Activated CD8-positive, alpha-beta memory T cell treated with anti-CD3 and anti-CD28 coated beads, Interleukin-2, amount 50 U/mL, for 24 hours (primary cell): ENCODE measurements around the gene FOXK2.

Source experiments
- DNase-seq: peaks from one replicate; pipeline ENCODE4 v3.0.0-alpha.2; 2020; ENCODE audit errors: extremely low read depth

The FOXK2 gene

DNA sequence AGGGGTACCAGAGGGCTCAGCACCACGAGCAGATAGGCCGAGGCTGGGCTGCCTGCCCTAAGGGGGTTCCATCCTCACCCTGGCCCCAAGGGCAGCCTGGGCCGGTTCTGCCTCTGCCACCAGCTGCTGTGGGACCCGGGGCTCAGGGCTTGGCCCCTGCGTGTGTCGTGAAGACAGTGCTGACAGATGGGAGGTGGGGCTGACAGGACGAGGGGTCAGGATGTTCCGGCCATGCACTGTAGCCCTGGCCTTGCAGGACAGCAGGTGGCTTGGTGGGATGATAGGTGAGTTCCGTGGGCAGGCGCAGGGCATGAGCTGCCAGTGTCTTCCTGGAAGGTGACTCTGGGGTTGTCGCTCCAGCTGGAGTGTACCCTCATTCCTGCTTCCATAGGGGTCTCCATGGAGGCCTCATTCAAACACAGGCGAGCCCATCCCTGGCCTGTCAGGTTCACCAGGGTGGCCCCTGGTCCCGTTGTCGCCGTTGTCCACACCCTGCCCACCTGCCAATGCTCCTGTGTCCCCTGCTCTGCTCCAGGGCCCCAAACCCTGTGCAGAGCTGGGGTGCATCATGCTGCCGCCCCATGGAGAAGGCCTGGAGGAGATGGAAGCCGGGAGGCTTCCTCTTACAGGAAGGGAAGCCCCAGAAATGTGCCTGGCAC is 71.5 kb downstream of the FOXK2 start:
- no peak for DNase-seq

DNA sequence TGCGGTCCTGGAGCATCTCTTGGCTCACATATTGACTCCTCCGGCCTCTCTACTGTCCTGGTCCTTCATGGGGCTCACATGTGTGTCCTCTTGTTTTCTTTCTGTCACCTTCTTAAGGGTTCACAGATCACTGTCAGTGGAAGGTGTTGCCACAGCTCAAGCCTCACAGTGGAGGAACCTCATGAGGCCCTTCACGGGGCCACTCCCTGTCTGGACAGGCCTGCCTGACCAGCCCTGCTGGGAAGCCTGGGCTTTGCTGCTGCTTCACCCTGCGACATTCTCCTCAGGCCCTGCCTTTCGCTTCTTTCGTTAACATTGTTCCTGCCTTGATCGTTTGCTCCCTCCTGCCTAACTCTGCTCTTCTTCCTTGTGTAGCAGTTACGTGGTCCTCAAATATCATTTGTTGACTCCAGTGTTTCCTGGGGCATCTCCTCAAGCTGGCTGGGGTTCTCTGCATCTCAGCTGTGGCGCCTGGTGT is 72.8 kb downstream of the FOXK2 start:
- DNase-seq: no peak

DNA sequence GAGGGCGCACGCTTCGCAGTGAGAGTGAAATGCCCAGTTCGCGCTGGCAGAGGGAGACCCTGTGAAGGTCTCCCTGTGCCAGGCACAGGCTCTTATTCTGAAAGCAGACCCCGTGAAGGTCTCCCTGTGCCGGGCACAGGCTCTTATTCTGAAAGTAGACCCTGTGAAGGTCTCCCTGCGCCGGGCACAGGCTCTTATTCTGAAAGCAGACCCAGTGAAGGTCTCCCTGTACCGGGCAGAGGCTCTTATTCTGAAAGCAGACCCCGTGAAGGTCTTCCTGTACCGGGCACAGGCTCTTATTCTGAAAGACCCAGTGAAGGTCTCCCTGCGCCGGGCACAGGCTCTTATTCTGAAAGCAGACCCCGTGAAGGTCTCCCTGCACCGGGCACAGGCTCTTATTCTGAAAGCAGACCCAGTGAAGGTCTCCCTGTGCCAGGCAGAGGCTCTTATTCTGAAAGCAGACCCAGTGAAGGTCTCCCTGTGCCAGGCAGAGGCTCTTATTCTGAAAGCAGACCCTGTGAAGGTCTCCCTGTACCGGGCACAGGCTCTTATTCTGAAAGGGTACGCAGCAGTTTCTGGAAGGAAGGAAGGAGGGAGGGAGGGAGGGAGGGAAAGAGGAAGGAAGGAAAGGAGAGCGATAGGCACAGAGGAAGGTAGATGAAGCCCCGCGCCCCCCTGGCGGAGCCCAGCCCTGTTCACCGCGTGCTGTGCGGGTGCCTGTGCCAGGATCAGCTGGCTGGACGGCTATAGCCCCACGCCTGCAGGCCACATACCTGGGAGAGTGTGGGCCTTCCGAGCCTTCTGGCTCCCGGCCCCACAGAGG is 73.4 kb downstream of the FOXK2 start:
- DNase-seq: no peak

DNA sequence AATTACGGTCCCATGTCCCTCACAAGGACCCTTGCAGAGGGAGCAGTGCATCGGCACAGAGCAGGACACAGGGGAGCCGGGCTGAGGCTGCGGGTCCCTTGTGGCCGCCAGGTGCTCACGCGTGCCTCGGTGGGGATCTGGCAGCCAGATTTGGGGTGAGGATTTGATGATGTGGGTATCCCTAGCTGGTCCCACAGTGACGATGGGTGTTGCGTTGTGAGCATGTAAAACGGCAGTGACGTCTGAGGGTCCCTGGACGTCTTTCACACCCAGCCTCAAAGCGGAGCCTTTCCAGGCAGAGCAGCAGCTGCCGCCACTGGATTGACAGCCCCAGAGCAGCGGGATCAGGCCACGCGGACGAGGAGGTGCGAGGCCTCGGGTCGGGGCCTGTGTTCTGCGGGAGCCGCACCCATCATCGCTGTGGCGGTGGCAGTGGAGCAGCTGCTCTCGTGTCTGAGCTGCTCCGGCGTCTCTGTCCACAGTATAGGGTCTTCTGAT is 74.1 kb downstream of the FOXK2 start:
- no peak for DNase-seq

DNA sequence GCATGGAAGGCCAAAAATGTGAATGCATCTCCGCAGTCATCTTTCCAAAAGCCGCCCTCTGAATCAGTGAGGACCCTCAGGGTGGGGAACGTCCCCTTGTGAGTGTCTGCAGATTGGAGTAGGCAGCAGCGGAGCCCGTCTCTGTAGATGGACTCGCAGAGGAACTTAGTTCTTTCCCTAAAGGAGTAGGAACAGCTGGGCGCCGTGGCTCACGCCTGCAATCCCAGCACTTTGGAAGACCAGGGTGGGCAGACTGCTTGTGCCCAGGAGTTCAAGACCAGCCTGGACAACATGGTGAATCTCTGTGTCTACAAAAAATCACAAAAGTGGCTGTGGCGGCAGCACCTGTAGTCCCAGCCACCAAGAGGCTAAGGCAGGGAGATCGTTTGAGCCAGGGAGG is 75.0 kb downstream of the FOXK2 start:
- no peak for DNase-seq

DNA sequence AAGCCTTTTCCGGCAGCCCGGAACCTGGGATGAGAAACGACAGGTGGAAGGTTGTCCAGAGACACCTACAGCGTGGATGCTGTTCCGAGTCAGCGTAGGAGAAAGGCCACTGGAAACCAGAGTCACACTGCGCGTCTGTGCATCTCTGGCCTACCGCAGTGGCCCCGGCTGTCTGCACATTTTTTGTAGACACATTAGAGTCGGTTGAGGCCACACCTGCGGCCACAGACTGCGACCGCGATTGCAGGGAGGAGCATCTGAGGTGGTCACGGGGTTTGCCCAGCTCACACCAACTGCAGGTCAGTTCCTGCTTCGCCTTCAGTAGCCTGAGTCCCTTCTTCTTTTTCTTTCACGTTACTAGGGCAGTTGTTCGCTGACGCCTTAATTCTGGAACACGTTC is 76.4 kb downstream of the FOXK2 start:
- DNase-seq: no peak

DNA sequence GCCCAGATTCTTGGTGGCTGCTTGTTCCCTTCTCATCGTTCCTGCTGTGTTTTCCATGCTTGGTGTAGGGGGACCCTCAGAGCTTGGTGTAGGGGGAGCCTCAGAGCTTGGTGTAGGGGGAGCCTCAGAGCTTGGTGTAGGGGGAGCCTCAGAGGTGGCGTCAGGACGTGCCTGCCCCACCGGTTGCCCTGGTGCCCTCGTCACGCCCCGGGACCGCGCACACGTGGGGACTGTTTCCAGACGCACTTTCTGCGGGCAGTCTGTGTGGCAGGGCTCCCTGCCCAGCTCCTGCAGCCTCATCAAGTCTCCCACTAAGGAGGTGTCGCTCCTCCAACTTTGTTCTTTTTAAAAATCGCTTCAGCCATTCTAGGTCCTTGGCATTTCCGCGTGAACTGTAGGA is 76.8 kb downstream of the FOXK2 start:
- DNase-seq: no peak

DNA sequence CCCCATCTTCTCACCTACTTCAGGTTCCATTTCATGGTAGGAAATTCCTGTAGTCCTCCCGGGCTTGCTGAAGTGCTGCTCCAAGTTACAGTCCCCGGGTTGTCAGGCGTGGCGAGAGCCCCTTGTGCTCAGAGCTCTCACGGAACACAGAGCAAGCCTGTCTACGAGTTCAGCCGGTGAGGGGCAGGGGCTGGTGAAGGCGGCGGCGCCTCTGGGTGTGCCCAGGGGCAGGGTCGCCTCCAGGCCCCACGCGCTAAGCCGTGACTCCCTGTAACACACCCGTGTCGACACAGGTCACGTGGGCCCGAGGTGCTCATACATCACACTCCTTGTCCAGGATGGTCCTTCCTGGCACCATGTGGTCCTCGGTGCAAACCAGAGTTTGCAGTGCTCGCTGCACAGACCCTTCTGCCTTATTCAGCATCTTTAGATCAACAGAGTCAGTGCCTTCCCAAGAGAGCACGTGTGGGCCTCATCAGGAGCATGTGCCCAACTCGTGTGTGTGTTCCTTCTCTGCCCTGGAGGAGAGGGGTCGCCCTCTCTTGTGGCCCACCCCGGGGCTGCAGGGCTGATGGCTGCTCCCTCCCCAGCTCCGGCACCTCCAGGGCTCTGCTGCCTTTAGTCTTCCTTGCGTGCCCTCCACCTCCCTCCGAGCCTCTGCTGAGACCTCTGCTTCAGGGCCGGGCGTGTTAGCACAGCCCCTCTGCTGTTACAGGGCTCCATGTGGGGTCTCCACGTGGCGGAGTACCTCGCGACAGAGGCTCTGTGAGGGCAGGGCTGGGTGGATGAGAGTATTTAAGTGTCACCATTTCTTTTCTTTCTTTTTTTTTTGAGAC is 77.5 kb downstream of the FOXK2 start:
- no peak for DNase-seq

DNA sequence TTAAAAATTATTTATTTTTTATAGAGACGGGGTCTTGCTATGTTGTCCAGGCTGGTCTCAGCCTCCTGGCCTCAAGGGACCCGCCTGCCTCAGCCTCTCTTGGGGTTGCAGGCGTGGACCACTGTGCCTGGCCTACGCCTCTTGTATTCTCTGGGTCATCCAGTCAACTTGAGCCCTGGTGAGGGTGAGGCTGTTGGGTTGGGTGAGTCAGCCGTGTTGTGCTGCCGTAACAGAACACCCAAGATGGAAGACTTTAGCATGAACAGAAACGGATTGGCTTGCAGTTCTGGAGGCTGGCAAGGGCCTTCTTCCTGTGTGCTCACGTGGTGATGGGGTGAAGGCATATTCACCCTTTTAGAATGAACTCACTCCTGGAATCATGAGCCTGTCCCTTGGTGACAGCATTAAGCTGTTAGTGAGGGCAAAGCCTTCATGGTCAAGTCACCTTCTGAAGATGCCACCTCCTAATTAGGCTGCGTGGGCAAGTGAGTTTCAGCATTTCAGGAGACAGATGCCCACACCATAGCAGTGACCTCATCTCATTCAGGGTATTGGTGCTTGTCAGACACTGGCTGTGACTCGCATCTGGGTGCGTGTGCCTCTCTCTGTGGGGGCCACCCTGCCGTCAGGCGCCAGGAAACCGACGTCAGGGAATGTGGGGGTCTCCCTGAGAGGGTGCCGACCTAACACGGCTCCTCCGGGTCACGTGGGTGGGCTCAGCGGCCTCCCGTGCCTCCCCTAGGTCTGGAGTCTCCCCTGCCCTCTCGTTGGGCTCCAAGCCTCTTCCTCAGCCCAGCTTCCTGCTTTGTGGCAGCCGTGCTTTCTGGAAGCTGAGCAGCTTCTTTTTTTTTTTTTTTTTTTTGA is 79.0 kb downstream of the FOXK2 start:
- no peak for DNase-seq

DNA sequence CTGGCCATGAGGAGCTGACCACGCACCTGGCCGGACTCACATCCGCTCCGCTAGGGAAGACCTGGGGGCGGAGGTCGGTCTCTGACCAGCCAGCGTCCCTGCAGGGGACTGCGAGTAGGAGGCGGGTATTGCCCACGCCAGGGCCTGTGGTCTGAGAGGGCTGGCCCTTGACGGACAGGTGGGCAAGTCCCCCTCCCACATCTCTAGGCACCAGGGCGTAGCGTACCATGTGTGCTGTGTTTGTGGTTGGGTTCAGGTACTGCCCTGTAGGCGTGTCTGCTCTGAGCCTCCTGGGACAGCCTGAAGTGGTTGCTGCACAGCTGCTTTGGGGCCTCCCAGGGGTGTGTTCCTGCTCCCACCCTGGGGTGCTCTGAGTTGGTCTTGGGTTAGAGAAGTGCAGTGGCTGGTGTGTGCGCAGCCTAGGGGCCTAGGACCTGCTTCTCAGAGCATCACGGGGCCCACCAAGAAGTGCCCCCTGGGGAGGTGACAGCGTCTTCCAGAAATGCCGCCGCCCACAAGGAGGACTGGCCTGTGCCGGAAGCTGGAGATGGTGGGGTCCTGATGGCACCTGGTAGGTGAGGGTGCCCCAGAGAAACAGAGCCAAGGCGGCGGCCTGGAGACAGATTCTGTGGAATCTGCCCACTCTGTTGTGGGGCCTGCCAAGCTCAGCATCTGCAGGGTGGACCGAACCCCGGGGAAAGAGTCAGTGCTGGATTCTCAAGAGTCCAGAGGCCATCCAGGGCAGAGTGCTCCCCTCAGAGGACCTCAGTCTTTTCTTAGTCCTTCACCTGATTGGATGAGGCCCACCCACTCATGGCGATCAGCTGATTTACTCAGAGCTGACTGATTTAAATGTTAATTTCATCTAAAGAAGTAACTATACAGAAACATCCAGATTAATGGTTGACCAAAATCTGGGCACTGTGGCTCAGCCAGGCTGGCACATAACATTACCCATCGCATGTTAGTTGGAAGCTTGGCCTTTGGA is 80.4 kb downstream of the FOXK2 start:
- no peak for DNase-seq

DNA sequence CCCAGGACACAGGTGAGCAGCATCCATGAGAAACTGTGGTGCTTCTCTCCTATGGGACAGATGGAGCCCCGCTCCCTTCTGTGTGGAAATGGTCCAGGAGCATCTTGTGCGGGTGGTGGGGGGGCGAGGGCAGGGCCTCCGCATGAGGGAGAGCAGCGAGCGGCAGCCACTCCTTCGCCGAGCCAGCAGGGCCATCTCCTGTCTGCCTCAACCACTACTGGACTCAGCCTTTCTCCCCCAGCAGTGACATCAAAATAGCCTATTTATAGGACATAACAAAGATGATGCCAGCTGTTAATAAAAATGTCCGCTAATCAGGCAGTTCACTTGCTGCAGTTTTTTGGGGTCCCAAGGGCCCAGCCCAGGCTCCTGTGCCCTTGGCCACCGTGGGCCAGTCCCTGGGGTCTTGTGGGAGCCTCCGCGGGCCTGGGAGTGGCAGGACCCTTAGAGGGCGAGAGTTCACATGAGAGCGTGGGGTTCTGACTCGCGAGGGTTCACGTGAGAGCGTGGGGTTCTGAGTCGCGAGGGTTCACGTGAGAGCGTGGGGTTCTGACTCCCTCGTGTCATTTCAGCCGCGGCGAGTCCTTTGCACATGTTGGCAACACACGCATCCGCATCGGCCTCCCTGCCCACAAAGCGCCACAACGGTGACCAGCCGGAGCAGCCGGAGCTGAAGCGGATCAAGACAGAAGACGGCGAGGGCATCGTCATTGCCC is 81.4 kb downstream of the FOXK2 start:
- DNase-seq: no peak

DNA sequence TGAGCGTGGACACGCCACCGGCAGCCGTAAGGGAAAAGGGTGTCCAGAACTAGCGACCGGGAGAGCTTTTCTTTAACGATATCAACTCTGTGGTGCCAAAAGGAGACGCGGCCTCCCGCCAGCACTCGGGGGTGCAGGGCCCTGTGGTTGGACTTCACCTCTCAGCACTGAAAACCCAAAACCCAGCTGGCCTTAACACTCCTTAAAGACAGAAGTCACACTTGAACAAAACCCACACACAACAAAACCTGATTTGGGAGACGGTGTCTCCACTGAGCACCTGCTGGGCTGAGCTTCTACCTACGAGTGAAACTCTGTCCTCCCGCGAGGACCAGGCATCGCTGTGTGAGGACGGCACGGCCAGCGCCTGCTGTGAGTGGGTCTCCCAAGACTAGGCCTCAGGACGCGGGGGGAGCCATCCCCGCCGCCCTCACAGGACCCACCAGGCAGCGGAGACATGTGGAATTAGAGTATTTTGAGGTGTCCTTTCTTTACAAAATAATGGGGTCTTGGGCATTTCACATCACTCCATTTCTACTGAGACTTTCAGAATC is 82.0 kb downstream of the FOXK2 start:
- no peak for DNase-seq

DNA sequence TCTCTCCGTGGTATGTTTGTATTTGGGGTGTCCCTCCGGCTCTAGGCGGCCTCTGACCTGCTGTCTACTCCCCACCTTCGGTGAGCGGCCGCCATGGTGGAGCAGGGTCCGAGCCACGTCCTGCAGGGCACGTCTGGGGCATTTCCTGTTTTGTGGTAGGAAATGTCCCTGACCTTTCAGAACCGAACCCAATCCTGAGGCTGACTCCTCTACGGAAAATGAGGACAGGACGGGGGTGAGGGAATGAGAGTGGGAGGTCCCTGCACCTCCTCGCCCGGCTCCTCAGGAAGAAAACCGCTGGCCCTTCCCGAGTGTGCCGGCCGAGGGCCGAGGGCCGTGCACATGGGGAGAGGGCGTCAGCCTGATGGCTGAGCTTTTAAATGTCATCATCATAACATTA is 83.0 kb downstream of the FOXK2 start:
- DNase-seq: no peak

DNA sequence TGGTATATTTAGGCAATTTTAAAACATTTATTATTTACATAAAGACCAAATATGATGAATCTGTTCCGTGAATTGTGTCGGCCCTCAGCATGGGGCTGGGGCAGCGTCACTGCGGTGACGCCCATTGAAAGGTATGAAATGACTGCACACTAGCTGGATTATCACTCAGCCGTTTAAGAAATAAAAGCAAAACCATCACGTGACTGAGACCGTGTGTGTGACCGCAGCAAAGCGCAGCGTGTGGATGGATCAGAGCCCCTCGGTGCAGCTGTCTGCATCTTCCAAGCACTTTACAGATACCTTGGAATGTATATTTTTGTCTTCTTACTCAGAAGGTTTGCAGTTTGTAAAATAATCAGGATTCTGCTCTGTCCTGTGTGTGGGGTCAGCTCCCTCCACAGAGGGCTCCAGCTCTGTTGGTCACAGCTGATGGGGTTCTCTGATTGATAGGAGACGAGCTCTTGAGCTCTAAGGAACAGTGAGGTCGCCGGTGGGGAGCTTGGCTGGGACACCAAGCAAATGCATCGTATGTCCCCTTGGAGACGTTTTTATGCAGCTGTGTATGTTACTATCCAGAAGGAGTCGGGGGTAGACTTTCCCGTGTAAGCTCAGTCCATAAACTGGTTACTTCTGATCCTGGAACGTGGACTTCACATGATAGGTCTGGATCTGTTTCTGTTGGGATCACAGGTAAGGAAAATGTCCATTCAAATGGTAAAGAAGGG is 83.6 kb downstream of the FOXK2 start:
- DNase-seq: no peak

DNA sequence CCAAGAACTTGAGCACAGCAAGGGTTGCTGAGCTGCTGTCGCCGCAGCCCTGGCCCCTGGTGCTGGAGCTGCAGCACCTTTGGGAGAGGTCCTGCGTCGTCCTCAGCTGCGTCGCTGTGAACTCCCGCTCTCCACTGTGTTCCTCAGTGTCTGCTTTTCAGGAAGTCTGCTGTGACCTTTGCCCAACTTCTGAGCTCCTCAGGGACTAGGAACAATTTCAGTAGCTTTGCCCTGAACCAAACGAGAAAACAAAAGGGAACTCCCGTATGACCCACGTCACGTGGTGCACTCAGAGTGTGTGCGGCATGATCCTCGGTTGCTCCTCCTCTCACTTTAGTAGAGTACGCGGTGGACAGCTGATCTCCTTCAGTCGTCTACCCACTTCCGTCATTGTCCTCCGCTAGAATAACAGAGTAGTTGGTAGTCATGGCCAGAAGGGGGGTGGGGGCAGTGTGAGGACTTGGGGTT is 84.5 kb downstream of the FOXK2 start:
- DNase-seq: no peak

DNA sequence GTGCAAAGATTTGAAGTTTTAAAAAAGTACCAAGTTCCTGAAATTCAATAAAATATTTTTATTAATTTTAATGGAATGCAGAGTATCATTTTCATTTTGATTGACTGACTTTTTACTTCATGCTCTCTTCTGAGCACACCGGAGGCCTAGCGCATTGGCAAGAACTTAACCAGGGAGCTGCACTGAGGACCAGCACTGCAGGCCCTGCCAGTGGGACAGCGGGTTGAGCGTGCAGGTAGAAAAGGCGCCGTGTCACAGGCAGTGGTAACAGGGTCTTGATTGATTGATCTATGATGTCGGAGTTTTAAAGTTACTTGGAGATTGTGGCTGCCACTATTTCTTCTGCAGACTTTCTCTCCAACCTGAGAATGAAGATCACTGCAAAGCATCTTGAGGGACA is 85.0 kb downstream of the FOXK2 start:
- no peak for DNase-seq

DNA sequence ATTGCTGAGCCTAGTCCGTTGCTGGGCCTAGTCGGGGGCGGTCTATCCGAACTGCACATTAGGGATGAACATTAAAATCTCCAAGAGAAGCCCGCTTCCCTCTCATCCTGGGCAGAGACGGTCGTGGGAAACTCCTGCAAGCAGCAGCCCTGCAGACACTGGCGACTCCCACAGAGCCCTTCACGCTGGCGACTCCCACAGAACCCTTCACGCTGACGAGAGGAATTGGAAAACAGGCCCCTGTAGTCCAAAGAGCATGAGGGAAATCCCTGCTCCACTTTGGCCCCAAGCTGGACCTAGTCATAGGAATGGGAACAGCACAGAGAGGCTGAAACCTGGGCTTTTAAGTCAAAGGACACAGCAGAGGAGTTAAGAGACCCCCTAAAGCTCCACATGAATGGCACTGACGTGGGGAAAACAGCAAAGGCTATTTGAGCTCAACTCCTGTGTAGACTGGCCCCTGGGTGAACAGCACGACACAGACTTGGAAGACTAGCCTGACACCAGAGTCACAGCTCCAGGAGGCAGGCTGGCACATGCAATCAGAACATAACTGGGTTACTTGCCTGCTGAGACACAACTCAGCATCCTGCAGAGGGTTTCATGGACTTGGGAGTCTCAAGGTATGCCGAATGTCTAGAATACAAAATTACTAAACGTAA is 86.5 kb downstream of the FOXK2 start:
- DNase-seq: no peak

DNA sequence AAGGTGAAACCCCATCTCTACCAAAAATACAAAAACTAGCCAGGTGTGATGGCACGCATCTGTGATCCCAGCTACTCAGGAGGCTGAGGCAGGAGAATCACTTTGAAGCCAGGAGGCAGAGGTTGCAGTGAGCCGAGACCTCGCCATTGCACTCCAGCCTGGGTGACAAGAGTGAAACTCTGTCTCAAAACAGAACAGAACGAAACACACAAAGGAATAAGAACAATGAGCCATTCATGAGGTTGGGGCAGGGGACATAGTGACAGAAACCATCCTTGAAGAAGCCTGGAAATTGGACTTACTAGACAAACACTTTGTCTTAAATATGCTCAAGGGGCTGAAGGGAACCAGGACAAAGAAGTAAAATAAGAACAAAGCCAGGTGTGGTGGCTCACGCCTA is 89.3 kb downstream of the FOXK2 start:
- DNase-seq: no peak
